Large intestine (tissue), 3 donors: ENCODE data around the gene APLF. TPM values are rescaled to one million over a fixed set of nuclear protein-coding genes. Genes with fewer than 3 reads are reported as not detected.
"Not testable (repeated sequence)": the region's sequence is repeated elsewhere in the genome, so short reads cannot be mapped to it uniquely, and the experiment has no call there.

Source experiments
- DNase-seq, 2 donors: peaks; one replicate each; pipeline versions ENCODE4 v3.0.0 to v3.0.0-alpha.2; 2013
- H3K27ac ChIP-seq: one replicate; pipeline ENCODE4 v1.5.1; 2013; ENCODE audit warnings: low read length
- H3K27me3 ChIP-seq: 2 replicates; pipeline ENCODE4 v1.6.1; 2013; ENCODE audit warnings: low read length; ENCODE audit not compliant: control insufficient read depth, insufficient read depth
- H3K36me3 ChIP-seq: 2 replicates; pipeline ENCODE4 v1.6.1; 2013; ENCODE audit warnings: low read length; ENCODE audit not compliant: control insufficient read depth, insufficient read depth
- H3K4me1 ChIP-seq: one replicate; pipeline ENCODE4 v1.6.1; 2013; ENCODE audit warnings: low read length; ENCODE audit not compliant: control insufficient read depth, insufficient read depth
- H3K4me3 ChIP-seq: one replicate; pipeline ENCODE4 v1.5.1; 2013; ENCODE audit warnings: low read length
- H3K9me3 ChIP-seq: one replicate; pipeline ENCODE4 v1.6.1; 2013; ENCODE audit warnings: mild to moderate bottlenecking, low read depth, low read length, moderate library complexity; ENCODE audit not compliant: control insufficient read depth
- WGBS: methylation state at CpG from one replicate; pipeline ENCODE4 v1.1.5; 2013; ENCODE audit warnings: low lambda C conversion rate; ENCODE audit not compliant: insufficient coverage; 5-methylcytosine and 5-hydroxymethylcytosine counted together
- polyA plus RNA-seq: library from polyadenylated mRNA; unstranded; fragments of 120-200 nt; gene quantifications from one replicate; pipeline ENCODE4 v1.2.1, GENCODE V29; 2013

The APLF gene
- polyA plus RNA-seq, 1 donor = 2.0 TPM

DNA sequence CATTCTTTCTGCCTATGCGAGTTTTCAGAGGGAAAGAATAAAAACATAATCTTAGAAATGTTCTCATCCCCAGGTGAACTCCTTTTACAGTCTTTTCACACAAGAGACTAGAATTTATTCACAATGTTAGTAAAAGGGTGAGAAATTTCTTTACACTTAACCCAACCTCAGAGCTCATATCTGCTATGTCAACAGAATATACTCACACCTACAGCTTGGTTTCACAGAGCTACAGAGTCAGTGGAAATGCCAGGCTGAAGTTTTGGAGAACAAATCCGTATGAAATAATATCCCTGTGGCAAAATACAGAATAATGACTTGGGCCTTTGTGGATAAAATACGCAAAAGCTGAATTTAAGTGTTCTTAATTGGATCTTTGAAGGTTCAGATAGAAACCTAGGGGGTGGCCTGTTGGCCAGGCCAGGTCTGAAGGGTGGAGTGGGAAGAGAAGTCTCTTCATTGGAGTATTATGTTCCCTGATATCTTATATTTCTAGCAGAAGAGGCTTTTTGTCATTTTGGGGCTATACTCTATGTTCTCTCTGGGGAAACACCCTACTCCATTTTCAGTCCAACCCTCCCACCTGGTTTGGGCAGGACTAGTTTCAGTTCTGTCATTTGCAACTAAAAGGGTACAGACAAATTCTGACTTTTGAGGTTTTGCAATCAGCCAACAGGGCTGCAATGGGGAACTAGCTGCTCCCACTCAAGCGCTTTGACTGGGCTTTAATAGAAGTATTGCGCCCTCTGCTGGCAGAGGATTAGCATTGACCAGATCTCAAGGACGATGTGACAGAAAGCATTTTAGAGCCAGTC, 26.0 kb upstream of the APLF start:
- WGBS = no CpG with 5 or more reads among the region's 6 CpGs
- DNase-seq = peak; percentile 66 to 69
- Histone ChIP-seq H3K4me3 (no peak overlapping the region), H3K27ac (no peak overlapping the region), H3K9me3 (no peaks in the 10 kb centered on the region), H3K4me1 (no peaks in the 10 kb centered on the region), H3K27me3 (no peaks in the 10 kb centered on the region), H3K36me3 (no peaks in the 10 kb centered on the region)

DNA sequence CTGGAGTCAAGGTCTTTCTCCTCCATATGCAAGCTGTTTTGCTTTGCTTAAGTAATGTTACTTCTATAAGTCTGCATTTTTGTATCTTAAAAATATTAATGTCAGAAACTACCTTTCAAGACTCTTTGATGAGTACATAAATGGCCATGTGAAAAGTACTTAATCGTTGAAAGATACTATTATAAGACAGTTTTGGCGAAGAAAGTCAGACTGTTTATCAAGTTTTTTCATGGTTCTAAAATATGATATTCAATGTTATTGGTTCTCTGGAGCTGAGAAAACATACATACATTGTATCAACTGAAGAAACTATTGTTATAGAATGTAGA, 25.4 kb upstream of the APLF start:
- no peaks in the 10 kb centered on the region for H3K27me3 ChIP-seq
- no peak overlapping the region for H3K27ac ChIP-seq
- no peaks in the 10 kb centered on the region for H3K4me1 ChIP-seq
- H3K36me3 ChIP-seq = no peaks in the 10 kb centered on the region
- no CpG with 5 or more reads among the region's 2 CpGs for WGBS
- DNase-seq = no peak
- no peaks in the 10 kb centered on the region for H3K9me3 ChIP-seq
- no peak overlapping the region for H3K4me3 ChIP-seq

DNA sequence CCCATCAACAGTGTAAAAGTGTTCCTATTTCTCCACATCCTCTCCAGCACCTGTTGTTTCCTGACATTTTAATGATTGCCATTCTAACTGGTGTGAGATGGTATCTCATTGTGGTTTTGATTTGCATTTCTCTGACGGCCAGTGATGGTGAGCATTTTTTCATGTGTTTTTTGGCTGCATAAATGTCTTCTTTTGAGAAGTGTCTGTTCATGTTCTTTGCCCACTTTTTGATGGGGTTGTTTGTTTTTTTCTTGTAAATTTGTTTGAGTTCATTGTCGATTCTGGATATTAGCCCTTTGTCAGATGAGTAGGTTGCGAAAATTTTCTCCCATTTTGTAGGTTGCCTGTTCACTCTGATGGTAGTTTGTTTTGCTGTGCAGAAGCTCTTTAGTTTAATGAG, 21.0 kb upstream of the APLF start:
- H3K27me3 ChIP-seq, H3K4me1 ChIP-seq, H3K9me3 ChIP-seq, H3K36me3 ChIP-seq, H3K27ac ChIP-seq, H3K4me3 ChIP-seq, DNase-seq: not testable (repeated sequence)
- WGBS = no CpG with 5 or more reads among the region's 3 CpGs

DNA sequence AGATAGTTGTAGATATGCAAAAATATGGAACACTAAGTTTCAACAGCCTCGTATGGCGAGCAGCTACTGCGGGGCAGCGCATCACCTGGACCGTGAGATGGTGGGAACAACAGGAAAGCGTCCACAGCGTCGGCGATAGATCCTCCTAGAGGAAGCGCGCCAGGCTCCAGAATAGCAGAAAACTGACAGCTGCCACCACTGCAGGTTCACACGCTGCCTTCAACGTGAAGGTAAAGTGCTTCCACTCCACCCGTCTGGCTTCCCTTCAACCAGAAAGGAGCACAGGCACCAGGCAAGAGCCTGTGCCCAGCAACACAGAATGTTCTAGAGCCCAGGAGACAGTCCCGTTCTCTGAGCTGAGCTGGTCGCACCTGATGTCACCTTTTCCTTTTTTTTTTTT, 20.3 kb upstream of the APLF start:
- H3K4me3 ChIP-seq = no peak overlapping the region
- no CpG with 5 or more reads among the region's 16 CpGs for WGBS
- no peaks in the 10 kb centered on the region for H3K9me3 ChIP-seq
- no peaks in the 10 kb centered on the region for H3K27me3 ChIP-seq
- no peak for DNase-seq
- H3K27ac ChIP-seq = no peak overlapping the region
- H3K36me3 ChIP-seq = no peaks in the 10 kb centered on the region
- no peaks in the 10 kb centered on the region for H3K4me1 ChIP-seq

DNA sequence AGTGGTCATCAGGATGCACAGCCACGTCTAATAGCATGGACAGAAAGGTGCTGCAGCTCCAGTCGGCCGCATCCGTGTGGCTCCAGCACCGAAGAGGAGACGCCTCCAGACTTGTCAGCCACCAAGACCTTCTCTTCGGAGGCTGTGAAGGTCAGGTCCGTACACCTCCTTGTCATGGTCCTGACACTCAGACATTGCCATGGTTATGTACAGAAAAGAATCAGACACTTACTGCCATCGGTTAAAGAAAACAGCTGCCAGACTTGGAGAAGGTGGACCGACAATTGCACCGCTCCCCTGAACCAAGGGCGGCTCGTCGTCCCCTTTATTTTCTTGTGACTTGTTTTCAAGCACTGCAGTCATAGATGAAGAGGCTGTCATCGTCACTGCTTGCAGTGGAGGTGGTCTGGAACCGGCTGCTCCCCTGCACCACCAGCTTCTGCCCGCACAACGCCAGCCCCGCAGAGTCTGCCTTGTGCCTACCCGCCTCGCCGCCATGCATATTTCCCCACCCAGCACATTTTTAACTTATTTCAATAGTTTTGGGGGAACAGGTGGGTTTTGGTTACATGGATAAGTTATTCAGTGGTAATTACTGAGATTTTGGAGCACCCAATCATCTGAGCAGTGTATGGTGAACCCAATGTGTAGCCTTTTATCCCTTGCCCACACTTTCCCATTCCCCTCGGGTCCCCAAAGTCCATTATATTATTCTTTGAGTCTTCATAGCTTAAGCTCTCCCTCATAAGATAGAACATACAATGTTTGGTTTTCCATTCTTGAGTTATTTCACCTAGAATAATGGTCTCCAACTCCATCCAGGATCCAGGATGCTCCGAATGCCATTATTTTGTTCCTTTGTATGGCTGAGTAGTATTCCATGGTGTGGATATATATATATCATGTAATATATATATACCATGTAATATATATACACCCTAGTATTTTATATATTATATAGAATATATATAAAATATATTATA, 18.4 kb upstream of the APLF start:
- 100% methylated on average over 1 of the region's 24 CpGs for WGBS

DNA sequence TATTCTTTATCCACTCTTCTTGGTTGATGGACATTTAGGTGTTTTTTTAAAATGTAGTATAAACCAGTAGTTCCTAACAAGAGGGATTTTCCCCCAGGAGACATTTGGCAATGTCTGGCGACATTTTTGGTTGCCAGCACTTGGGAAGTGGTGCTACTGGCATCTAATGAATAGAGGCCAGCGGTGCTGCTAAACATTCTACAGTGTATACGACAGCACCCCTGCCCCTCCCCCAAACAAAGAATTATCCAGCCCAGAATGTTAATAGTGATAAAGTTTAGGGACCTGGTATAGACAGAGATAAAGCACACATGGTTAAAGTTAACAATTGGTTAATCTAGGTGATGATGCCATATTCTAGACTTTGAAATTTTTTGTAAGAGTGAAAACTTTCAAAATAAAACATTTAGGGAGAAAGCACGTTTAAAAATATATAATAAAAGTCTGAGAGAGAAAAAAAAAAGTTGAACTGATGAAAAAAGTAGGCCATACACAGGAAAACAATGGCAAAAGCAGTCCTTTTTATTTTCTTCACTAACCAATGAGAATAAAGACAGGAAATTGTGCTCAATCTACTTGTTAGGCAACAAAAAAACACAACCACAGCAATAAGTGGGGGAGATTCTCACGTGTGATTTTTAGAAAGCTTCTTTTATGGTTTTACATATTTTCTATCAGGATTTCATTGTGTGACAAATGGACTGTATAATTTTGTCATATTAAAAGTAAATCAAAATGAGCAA, 15.1 kb upstream of the APLF start:
- Histone ChIP-seq H3K27me3 (no peaks in the 10 kb centered on the region), H3K36me3 (no peaks in the 10 kb centered on the region), H3K27ac (no peak overlapping the region), H3K9me3 (no peaks in the 10 kb centered on the region), H3K4me3 (no peak overlapping the region), H3K4me1 (no peaks in the 10 kb centered on the region)
- DNase-seq = no peak
- 70% methylated on average over 2 of the region's 5 CpGs for WGBS

More for the DNA sequence above, 18.4 kb upstream of the APLF start:
- Histone ChIP-seq H3K36me3 (no peaks in the 10 kb centered on the region), H3K27me3 (no peaks in the 10 kb centered on the region), H3K4me1 (no peaks in the 10 kb centered on the region), H3K9me3 (no peaks in the 10 kb centered on the region), H3K27ac (no peak overlapping the region), H3K4me3 (no peak overlapping the region)
- no peak for DNase-seq

DNA sequence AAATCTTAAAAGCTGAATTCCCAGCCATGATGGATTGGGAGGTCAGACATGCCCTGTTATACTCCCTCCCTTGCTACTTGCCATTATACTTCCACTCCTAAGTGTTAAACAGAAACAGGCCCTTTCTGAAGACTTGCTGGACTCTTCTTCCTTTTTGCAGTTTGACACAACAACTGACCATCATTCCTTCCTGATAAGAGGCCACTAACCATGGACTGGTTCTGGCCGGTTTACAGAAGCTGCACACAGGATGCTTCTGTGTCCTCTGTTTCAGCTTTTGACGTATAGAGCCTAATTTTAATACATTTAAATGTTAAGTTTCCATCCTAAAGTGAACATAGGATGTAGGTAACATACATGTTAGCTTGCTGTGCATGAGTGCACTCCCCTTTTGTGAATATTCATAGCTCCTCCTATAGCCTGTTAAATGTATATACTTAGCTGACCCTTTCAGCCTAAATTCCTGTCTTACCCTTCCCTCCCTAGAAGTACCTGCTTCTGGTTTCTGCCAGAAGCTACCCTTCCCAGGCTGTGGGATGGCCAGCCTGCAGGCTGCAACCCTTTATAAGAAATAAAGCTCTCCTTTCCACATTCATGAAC, 13.5 kb upstream of the APLF start:
- no peaks in the 10 kb centered on the region for H3K36me3 ChIP-seq
- H3K27ac ChIP-seq = no peak overlapping the region
- H3K4me3 ChIP-seq = no peak overlapping the region
- DNase-seq = no peak
- peaks cover 7% of the 10 kb centered on the region for H3K4me1 ChIP-seq
- H3K9me3 ChIP-seq = no peaks in the 10 kb centered on the region
- no peaks in the 10 kb centered on the region for H3K27me3 ChIP-seq
- 80% methylated on average over 1 of the region's 2 CpGs for WGBS

DNA sequence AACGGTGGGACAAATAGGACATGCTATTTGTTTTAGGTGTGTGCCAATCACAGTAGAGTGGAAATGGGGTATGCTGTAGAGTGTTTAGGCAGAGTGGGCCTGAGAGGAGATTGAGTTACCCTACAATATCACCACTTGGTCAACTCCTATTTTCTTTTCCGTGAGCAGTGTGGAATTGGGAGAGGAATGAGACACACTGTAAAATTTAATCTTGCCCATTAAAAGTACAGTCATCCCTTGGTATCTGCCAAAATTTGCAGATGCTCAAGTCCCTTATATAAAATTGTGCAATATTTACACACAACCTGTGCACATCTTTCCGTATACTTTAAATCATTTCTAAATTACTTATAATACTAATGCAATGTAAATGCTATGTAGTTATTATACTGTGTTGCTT, 12.7 kb upstream of the APLF start:
- Histone ChIP-seq H3K27me3 (no peaks in the 10 kb centered on the region), H3K27ac (no peak overlapping the region), H3K4me3 (no peak overlapping the region), H3K36me3 (no peaks in the 10 kb centered on the region), H3K4me1 (peaks cover 7% of the 10 kb centered on the region), H3K9me3 (no peaks in the 10 kb centered on the region)
- 100% methylated on average over 1 of the region's 3 CpGs for WGBS
- DNase-seq = no peak

DNA sequence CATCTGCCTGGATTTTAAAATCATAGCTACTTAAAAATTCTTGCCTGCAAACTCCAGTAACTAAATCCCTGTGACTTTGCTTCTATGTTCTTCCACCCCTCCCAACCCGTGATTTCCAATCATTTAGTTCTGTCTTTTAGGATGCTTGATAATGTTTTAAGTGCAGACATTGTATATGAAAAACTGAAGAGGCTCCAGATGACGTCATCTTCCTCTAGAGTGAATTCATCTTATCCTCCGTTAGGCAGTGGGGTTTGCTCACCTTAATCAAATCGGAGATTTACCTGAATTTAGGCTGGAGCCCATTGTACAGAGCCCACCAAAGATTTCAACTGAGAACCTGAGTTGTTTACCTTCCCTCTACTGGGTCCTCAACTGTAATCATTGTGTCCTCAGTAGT, 11.2 kb upstream of the APLF start:
- no peak for DNase-seq
- no CpG with 5 or more reads among the region's 4 CpGs for WGBS
- Histone ChIP-seq H3K27me3 (no peaks in the 10 kb centered on the region), H3K4me1 (peaks cover 7% of the 10 kb centered on the region), H3K36me3 (no peaks in the 10 kb centered on the region), H3K9me3 (no peaks in the 10 kb centered on the region), H3K4me3 (no peak overlapping the region), H3K27ac (no peak overlapping the region)

DNA sequence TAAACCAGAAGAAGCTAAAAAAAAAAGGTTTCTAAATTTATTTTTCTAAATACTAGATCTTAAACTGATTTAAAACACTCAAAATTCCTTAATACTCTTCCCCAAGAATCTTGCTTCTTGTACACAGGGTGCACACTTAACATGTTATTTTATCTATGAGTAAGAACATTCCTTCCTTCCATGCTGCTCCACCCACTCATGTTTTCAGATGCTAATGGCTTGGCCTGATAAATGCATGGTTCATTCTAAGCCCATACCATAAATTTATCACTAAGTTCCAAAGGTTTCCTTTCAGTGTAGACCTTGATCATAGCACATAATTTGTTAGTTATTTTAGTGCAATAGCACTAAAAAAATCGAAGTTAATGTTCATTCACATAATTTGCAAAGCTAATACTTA, 8.4 kb upstream of the APLF start:
- Histone ChIP-seq H3K36me3 (no peaks in the 10 kb centered on the region), H3K27me3 (no peaks in the 10 kb centered on the region), H3K4me1 (peaks cover 7% of the 10 kb centered on the region), H3K27ac (no peak overlapping the region), H3K4me3 (no peak overlapping the region), H3K9me3 (no peaks in the 10 kb centered on the region)
- 14% methylated on average over 1 of the region's 1 CpG for WGBS
- peak; percentile 22 to 64 for DNase-seq
